ENCODE measurements around the gene STUB1.

DNA sequence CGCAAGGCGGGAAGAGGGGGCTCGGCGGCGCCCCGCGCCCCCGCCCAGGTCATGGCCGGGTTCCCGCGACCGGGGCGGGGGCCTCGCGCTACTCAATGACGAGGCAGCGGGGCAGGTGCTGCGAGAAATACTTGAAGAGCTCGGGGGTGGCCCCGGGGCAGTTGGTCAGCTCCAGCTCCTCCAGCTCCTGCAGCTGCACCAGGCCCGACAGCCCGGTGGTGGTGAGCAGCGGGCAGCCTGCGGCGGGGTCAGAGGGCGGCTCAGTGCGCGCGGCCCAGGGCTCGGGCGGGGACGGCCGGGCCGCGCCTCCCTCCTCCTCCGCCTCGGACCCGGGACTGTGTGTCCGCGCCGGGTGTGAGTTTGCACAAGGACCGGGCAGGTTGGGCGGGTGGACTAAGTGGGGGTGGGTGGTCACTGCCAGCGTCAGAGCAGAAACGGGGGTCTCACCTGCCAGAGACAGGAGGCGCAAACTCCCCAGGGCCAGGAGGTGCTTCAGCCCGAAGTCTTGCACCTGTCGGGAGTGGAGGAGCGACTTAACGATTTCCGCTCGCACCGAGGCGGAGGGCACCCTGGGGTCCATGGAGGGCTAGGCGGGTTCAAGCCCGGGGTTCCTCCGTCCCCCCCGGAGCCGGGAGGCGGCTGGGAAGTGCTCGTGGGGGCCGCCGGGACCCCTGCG is 14.1 kb downstream of the STUB1 start:
- TF ChIP-seq, protein P1, sequence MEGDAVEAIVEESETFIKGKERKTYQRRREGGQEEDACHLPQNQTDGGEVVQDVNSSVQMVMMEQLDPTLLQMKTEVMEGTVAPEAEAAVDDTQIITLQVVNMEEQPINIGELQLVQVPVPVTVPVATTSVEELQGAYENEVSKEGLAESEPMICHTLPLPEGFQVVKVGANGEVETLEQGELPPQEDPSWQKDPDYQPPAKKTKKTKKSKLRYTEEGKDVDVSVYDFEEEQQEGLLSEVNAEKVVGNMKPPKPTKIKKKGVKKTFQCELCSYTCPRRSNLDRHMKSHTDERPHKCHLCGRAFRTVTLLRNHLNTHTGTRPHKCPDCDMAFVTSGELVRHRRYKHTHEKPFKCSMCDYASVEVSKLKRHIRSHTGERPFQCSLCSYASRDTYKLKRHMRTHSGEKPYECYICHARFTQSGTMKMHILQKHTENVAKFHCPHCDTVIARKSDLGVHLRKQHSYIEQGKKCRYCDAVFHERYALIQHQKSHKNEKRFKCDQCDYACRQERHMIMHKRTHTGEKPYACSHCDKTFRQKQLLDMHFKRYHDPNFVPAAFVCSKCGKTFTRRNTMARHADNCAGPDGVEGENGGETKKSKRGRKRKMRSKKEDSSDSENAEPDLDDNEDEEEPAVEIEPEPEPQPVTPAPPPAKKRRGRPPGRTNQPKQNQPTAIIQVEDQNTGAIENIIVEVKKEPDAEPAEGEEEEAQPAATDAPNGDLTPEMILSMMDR (IDR thresholded peaks at IDR 0.05): no peak
- TF ChIP-seq POLR2A (IDR thresholded peaks at IDR 0.05) (no peak), POLR2AphosphoS5 (IDR thresholded peaks at IDR 0.05) (no peak)
